ENCODE data around the gene ZNF202.
A peak's percentile ranks its signal among the peaks of the same experiment; 100 is the strongest.

- peak; percentile 96 for TF ChIP-seq CTCF (conservative IDR thresholded peaks at IDR 0.05; ENCODE audit: low read depth, low read length)
- TF ChIP-seq EZH2 (IDR thresholded peaks at IDR 0.05; ENCODE audit: low read length, unreplicated experiment) = no peak
Observed at GRCh38 chr11:123707606-123708205, 33.8 kb downstream of the ZNF202 start.
